GM21515 (cell line): ENCODE data around the gene COPS3.

Experiments used
- ATAC-seq: cut with Tn5 transposase; IDR thresholded peaks from one replicate; pipeline ENCODE4 v1.9.1; 2021; ENCODE audit not compliant: unreplicated experiment

The COPS3 gene

DNA sequence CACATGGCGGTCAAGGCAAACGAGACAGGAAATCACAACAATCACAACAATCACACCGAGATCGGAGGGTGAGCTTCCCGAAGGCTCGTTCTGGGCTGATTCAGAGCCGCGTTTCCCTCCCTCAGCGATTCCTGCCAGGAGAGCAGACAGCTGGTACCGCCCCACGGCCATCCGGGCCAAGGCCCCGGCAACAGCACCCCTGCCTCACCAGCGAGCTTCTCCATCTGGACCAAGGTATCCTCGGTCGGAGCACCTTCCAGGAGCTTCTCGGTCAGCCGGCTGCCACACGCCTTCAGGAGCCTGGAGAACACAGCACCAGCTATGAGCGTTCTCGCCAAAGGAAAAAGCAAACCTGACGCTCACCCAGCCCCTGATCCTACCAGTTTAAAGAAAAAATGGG, 59.7 kb downstream of the COPS3 start:
- ATAC-seq = no peak

DNA sequence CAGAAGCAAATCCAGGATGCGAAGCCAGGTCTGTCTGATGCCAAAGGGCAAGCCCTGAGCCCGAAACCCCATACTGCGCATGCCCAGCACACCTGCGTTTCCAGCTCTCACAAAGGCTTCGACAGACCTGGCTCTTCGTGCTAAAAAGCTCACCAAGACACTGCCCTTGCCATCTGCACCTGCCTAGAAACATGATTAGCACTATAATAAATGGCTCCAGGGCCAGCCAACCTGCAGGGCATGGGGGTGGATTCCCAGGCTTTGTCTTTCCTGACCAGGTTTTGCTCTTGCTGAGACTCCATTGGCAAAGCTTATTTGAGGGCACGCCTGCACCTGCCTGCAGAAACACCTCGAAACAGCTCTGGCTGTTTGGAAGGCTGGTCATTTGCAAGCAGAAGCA, 60.5 kb downstream of the COPS3 start:
- no peak for ATAC-seq

DNA sequence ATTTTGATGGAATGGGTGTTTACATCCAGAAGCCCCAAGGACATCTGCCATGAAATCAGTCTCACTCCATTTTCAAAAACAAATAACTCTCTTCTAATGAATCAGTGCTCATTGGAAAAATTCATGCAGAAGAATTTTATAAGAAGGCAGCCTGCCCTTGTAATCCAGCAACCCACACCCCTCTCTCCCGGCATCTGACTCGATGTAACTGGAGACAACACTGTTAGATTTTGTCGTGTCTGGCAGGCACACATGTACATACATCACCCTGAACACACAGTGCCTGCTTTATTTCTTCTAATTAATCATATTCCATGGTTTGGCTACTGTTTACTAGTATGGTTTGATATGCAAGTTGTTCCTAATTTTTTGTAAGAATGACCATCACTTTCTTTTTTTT, 63.1 kb downstream of the COPS3 start:
- ATAC-seq = no peak

DNA sequence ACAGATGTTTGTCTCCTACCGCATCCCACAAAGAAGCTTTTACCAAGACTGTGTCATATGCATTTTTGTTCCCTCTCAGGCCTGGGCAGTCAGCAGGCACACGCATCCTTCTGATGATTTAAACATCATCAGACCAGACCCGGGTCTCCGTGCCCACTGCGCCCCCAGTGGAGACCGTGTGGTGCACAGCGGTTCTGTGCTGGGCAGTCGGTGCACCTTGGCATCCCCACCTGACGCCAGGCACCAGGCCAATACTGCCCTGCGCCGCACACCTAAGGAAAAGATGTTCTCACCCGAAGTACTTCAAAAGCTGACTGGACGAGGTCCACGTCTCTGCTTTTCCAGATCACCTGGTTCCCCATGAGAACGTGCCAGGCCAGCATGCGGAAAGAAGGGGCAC, 64.3 kb downstream of the COPS3 start:
- ATAC-seq = no peak

DNA sequence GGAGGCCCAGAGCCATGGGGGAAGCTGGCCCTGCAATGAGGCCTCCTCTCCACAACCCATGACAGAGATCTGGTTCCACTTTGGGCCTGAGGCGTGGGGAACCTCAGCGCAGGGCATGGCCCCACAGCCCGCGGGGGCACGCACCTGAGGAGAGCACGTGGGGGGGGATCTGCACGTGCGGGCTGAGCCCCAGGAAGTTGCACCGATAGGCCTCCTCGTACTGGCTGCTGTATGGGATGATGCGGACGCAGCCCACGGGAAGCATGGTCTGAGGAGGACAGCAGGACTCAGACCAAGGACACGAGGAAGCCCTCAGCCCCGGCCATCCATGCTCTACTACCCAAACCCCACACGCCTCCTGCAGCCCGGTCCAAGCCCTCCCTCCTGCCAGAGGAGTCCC, 64.8 kb downstream of the COPS3 start:
- ATAC-seq = no peak

DNA sequence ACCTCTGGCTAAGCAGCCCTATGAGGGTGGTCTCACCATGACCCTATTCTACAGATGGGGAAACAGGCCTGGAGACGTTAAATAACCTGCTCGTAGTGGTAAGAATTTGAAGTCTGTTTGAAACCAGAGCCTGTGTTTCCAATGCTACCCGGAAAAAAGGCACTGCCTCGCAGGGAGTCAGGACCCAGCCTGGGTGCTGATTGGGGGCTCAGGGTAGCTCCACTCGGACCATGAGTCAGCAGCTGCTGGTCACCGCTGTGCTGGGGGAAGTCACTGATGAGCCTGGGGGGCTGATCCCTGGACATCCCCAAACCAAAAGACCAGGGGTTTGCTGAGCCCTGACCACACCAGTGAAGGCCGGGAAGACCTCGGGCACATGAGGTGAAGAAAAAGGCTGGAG, 65.5 kb downstream of the COPS3 start:
- ATAC-seq = no peak

DNA sequence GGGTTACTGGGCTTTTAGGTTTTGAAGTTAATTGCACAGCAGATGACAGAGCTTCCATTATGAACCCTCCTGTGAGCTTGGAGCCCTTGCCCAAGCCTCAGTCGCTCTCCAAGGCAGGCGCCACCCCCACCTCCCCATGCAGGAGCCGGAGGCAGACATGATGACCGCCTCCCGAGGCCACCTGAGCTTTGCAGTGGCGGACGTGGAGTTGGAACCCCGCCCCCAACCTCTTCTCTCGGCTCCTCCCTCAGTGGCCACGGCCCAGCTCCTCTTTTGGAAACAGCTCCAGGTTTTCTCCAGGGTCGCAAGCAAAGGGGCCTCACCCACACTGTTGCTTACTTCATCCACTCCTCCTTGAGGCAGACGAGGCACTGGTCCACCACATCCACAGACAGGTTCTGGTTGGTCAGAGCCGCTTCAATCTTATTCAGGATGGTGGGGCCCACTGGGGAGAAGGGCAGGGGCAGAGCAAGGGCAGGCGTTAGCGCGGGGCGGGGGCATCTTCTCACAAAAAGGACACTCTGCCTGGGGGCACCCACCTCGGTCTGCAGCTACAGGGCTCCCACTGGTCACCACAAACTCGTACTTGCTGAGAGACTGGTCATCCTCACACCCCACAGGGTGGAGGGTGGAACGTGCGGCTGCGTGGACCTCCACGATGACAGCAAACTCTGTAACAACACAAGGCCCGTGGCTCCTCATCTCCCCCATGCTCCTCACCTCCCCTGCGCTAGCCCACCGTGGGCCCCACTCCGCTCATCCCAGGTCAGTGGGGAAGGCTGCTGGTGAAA, 66.2 kb downstream of the COPS3 start:
- no peak for ATAC-seq

DNA sequence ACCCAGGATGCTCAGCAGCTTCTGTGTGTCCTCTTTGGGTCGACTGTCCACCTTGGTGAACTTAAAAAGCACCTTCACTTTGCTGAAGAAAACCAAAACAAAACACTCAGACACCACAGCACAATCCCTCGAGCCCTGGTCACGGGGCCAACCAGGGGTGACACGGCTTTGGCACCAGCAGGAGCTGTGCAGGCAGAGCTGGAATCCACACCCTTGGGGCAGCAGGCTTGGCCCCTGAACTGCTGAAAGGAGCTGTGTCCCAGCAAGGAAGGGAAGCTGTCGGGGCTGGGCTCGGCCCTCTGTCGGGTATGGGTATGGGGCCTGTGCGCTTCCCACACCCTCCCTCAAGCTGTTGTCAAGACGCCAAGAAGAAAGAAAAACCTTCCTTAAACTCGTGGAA, 67.3 kb downstream of the COPS3 start:
- no peak for ATAC-seq

DNA sequence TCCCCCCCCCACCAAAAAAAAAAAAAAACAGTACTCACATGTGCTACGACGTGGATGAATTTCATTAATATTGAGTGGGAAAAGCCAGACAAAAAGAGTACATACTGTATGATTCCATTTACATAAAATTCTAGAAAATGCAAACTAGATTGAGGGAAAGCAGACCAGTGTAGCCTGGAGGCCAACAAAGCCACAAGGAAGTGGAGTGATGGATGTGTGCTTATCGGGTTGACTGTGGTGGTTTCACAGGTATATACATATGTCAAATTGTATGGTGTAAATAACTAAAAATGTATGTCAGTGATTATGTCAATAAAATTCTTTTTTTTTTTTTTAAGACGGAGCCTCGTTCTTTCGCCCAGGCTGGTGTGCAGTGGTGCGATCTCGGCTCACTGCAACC, 73.0 kb downstream of the COPS3 start:
- no peak for ATAC-seq

DNA sequence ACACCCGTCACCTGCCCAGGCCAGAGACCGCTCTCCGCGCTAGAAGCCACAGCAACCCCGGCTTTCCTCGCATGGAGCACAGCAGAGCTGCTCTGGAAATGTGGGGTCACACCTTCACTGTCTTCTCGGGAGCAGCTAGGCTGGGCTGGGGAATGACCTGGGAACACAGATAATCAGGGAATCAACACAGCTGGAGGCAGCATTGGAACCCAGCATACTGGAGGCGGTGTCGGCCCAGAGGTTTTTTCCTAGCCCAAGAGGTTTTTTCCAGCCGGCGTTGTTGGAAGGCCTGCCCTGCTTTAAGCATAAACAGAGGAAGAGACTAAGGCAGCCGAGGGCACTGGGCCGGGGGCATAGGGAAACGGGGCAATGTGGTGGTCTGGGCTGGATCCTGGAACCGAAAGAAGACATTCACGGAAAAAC, 74.1 kb downstream of the COPS3 start:
- ATAC-seq = no peak

DNA sequence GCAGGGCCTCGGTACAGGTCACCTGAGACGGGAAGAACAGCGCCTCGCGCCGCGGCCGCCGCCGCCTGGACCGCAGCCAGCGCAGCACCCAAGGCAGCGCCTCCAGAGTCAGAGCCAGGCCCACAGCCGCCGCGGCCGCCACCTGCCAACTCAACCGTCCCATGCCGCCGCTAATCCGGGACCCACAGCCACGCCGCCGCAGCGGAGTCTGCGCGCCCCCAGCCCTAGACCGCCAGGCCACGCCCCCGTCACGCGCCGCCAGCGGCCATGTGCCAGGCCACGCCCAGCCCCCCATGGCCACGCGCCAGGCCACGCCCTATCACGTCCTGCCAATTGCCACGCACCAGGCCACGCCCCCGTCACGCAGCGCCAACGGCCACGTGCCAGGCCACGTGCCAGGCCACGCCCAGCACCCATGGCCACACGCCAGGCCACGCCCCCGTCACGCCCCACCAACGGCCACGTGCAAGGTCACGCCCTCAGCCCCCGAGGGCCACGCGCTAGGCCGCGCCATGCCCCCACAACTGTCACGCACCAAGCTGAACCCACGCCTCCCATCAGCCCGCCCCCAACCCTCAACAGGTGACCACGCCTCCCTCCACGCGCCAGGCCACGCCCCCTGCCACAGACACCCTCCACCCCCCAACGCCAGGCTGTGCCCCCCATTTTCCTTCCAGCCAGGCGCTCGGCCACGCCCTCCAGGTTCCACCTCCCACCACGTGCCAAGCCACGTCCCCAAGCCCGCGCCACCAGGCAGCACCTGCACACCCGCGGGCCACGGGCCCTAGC, 74.7 kb downstream of the COPS3 start, which contains the start of gene PLD6:
PLD6 (minus strand) TSS at position 210 of the 789 bp plus-strand sequence; CDS start at position 163, 47 bp downstream.
- no peak for ATAC-seq

DNA sequence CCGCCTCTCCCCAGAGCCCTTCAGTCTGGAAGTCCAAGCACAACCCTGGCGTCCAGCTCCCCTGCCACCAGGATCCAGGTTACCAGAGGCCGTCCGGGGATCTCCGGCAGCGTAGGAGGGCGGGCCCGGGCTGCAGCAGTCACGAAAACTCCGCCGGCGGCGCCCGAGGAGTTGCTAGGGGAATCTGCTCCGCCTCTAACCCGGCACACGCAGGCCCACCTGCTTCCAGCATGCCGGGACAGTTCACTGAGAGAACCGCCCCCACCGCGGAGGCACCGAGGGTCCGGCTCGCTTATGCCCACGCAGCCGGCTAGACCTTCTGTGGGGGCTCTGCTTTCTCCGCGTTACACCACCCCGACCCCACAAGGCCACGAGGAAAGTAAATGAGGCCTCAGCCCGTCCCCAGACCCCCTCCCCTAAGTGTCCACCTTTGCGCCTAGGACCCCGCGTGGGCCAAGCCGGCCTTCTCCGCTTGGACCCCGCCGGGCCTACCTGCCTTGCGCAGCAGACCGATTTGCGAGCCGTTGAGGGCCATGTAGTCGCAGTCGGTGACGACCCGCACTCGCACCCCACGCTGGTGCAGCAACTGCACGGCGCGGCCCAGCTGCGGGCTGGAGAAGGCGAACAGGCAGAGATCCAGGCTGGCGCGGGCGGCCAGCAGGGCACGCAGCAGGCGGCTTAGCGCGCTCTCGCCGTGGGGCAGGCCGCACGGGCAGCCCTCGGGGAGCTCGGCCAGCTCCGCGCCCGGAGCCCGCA, 75.5 kb downstream of the COPS3 start:
- ATAC-seq = no peak

DNA sequence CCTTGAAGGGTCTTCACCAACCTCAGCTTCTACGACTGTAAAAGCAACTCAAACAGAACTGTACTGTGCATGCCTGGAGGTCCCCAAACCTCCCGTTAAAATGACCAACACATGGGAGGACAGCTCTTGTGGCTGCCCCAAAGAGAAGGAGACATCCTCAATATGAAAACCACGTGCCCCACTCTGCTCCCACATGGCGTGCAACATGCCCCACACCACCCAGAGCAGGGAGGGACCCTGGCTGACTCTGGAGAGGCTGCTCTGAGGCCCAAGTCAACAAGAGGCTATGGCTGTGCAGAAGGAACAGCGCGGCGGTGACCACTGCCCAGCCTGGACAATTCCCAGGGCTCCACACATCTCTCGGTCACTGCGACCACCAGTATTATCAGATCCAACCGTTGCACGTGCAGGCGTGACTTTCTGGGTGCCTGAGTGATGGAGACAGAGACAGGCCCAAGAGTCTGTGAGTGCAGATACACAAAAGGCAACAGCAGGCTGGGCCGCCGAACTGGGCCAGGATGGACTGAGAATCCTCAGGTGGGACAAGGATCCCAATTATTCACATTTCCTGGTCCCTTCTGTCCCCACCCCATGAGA, 76.3 kb downstream of the COPS3 start:
- no peak for ATAC-seq

DNA sequence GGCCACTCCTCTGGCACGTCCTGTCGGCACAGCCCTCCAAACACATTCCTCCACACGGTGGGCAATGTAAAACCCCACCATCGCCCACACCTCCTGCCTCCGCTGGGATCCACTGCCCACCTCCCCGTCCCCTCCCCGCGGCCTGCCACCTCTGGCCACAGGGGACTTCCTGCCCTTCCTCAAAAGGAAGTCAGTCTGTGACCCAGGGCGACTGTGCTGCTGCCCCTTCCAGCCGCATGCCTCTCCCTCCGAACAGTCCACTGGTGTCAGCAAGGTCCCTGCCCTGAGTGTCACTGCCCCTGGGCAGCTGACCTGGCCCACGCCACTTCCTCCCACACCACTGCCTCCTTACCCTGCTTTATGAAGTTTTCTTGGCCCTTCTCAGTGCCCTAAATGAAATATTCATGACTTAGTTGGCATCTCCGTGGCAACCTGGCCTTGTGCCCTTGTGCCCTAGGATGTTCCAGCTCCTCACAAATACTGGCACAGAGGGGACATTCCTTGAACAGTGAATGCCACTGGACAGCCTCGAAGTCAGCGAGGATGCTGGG, 76.9 kb downstream of the COPS3 start:
- no peak for ATAC-seq

DNA sequence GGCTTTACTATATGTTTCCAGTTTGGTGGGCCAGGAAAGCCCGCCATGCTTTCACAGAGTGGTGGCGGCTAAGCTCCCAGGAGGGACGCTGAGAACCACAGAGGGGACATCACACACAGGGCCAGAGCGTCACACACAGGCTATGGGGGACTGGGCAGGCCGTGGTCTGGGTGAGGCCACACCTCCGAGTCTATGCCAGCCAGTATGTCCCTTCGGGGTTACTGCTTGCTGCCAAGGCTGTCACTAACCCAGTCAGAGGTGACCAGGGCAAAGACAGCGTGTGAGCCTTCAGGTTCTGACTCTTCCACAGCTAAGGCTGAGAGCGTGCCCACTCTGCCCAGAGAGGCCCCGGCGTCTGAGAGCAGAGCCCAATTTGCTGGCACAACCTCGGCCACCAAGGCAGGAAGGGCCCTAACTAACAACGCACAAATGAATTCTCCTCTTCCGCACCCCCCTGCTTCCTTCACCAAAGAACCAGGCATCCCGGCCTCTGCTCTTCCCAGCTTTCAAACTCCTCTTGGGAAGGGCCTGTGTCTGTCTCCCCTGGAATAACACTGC, 77.8 kb downstream of the COPS3 start:
- no peak for ATAC-seq

DNA sequence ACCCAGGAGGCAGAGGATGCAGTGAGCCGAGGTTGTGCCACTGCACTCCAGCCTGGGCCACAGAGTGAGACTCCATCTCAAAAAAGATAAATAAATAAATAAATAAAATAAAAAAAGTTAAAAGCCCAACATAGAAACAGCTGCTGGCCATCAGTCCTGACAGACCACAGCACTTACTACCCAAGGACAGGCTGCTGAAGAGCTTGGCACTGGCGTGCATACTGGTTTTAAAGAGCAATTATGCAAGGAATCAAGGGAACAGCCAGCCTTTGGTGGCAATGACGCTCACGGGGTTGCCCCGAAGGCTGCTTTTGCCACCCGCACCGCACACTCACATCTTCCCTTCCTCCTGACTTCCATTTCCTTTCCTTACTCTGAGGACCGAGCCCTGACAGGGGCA, 79.1 kb downstream of the COPS3 start:
- ATAC-seq = no peak

DNA sequence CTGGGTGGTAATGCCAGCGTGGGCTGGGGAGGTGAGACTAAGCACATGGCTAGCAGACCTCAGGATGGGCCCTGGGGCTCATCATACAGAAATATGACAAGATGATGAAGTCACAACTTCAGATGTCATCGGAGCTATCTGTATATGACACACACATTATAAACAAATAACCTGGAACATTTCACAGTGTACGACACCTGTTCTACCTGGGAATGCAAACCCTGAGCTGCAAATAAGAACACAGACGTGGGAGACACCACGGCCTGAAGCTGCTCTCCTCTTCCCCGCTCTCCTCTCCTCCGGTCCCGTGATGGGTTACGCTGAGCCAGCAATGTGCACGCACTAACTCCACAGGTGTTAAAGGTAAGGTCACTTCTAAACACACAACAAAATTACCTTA, 79.8 kb downstream of the COPS3 start:
- no peak for ATAC-seq

DNA sequence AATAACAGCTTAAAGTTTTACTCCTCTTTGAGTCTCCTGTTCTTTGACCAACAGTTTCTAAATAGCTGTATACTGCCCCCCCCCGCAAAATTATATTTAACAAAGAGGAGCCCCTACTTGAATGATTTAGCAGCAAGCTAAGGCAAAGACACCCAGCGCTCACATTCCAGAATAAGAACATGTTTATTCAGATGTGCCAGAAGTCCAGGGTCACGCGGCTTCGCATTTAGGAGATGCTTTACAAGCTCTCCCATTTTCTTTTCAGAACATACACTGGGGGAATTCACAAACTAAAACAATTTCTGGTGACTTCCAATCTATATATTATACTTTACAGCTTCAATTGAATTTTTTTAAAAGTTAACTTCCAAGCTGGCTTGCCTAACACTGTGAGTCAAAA, 80.2 kb downstream of the COPS3 start:
- no peak for ATAC-seq

DNA sequence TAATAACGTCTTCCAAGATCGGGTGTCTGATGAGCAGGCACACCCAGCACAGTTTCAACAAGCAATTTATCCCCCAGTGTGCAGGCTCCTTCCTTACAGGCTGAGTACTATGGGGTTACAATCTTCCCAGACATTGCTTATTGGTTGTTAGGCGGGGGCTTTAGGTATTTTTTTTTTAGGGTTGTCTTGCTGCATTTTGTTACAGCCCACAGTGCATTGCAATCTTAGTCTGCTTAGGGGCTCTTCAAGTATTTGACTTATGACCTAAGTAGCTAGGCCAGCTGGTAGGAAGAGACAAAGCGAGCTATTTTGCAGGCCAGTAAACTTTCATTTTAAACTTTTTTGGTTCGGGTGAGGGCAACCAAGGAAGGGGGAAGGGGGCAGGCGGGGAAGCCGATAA, 80.7 kb downstream of the COPS3 start:
- no peak for ATAC-seq

DNA sequence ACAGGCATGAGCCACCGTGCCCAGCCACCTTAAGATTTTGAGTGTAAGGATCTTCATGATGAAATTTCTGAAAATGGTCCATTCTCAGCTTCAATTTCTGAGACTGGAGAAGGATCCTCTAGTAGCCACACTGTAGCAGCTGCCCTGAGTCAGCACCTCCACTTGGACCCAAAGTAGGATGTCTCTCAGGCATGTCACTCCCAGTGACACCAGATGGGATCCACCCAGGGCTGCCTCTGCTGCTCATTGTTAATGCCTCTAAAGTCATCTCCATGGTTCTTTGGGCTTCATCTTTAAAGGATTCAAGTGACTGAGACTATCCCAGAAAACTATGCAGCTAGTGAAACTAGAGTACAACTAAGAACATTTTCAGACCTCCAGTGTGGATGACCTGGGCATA, 82.8 kb downstream of the COPS3 start:
- ATAC-seq = no peak

DNA sequence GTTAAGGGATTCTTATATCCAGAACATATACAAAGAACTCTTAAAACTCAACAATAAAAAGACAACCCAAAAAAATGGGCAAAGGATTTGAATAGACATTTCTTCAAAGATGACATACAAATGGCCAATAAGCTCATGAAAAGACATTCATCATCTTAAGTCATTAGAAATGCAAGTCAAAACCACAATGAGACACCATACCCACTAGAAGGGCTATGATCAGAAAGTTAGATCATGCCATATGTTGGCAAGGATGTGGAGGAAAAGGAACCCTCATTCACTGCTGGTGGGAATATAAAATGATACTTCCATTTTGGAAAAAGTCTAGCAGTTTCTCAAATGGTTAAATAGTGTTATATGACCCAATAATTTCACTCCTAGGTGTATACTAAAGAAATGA, 84.3 kb downstream of the COPS3 start:
- ATAC-seq = no peak
